GM12864 (cell line): ENCODE data around the gene RPL21.

Experiments used
- DNase-seq: peaks from one replicate; pipeline ENCODE4 v3.0.0-alpha.2; 2011; ENCODE audit warnings: low read depth
- H3K4me3 ChIP-seq: 2 replicates; pipeline ENCODE4 v1.5.1; 2011; ENCODE audit warnings: mild to moderate bottlenecking, low read depth, low read length, control low read depth
- TF ChIP-seq, protein P1 (sequence below): IDR thresholded peaks from 2 replicates; pipeline ENCODE4 v1.5.1; 2011; ENCODE audit warnings: low read depth, mild to moderate bottlenecking, moderate library complexity, low read length, control low read depth, inconsistent platforms; ENCODE audit errors: missing control alignments

RPL21 gene

DNA sequence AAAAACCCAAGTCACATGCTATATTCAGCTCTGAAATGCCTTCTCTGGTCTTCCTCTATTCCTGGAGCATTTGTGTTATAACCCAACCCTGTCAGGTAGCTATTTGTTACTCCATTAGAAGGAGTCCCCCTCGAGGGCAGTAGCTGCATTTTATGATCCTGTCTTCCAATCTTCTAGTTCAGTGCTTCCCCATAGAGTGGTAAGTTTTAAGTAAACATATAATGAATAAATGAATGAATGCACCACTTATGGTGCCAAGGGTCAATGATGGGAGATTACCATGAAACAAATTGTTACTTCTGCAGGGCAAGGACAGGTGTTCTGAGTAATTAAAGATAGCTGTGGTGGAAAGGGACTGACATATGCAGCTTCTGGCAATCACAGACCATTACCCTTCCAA, 23.3 kb downstream of the RPL21 start:
- DNase-seq, result no peak
- TF ChIP-seq, protein P1, sequence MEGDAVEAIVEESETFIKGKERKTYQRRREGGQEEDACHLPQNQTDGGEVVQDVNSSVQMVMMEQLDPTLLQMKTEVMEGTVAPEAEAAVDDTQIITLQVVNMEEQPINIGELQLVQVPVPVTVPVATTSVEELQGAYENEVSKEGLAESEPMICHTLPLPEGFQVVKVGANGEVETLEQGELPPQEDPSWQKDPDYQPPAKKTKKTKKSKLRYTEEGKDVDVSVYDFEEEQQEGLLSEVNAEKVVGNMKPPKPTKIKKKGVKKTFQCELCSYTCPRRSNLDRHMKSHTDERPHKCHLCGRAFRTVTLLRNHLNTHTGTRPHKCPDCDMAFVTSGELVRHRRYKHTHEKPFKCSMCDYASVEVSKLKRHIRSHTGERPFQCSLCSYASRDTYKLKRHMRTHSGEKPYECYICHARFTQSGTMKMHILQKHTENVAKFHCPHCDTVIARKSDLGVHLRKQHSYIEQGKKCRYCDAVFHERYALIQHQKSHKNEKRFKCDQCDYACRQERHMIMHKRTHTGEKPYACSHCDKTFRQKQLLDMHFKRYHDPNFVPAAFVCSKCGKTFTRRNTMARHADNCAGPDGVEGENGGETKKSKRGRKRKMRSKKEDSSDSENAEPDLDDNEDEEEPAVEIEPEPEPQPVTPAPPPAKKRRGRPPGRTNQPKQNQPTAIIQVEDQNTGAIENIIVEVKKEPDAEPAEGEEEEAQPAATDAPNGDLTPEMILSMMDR, result no peak
- no peak overlapping the region for H3K4me3 ChIP-seq

DNA sequence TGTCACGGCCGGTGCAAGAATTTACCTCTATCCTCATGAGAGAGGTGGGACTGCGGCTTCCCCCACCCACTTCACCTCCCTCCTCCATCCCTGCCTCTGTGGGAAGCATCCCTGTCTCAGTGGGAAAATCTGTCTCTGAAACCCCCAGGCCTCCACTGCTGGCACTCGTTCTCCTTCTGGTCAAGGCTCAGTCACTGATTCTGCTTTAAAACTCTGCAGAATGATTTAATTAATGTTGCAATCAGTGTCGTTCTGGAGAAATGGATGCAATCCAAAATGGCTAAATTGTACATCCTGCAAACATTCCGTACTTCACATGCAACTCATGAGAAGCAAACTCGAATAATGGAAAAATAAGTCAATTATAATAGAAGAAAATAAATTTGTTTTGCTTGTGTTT, 24.8 kb downstream of the RPL21 start:
- TF ChIP-seq, protein P1, result no peak
- no peak for DNase-seq
- H3K4me3 ChIP-seq, result no peak overlapping the region

DNA sequence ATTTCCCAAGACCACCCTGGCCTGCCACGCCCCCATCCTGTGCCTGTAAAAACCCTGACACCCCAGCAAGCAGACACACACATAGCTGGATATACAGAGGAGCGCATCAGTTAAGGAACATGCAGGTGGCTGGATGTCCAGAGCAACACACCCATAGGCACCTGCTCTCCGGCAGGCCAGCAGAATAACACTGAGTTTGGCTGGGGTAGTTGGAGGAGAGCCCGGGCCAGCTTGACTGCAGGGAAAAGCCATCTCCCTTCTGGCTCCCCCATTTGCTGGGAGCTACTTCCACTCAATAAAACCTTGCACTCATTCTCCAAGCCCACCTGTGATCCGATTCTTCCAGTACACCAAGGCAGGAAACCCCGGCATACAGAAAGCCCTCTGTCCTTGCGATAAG, 28.1 kb downstream of the RPL21 start:
- no peak for DNase-seq
- TF ChIP-seq, protein P1, result no peak
- no peak overlapping the region for H3K4me3 ChIP-seq

DNA sequence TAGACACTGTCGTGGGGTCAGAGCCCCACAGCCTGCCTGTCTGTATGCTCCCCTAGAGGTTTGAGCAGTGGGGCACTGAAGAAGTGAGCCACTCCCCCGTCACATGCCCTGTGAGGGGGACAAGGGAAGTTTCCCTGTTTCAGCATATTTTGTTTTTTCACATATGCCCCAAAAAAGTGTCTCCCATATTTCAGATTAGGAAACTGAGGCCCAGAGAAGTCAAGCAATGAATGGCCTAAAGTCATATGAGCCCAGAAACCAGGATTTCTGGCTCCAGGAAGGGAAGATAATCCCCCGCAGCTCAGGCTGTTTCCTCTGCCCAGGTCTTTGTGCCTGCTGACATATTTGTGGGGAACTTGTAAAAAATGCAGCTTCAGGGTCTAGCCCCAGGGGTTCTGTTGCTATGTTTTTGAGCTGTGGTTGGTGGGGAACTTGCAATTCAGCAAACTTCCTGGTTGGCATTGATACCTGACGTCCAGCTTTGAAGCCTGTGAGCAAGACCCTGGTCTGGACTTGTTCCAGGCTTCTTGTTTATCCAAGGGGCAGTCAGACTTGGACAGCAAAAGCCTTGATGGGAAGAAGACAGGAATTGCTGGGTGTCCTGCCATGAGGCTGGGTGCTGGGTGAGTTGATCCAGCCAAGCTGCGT, 28.8 kb downstream of the RPL21 start:
- DNase-seq, result no peak
- TF ChIP-seq, protein P1, result no peak
- H3K4me3 ChIP-seq, result no peak overlapping the region

DNA sequence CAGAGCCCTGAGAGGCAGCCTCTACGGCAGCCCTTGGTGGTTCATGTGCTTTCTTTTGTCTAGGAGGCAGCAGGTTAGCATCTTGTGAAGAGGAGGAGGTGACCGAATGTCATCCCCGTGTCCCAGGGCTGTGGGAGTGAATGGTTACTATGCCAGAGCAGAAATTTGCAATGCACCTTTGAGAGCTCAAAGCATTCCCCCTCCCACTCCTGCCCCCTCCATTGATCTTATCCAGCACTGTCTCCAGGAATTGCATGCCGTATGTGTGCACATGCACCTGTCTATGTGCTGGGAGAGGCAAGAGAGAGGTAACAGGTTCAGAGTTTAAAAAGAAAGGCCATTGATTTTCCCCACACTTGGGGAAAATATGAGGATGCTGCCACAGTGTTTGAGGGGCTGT, 29.5 kb downstream of the RPL21 start:
- H3K4me3 ChIP-seq, result no peak overlapping the region

DNA sequence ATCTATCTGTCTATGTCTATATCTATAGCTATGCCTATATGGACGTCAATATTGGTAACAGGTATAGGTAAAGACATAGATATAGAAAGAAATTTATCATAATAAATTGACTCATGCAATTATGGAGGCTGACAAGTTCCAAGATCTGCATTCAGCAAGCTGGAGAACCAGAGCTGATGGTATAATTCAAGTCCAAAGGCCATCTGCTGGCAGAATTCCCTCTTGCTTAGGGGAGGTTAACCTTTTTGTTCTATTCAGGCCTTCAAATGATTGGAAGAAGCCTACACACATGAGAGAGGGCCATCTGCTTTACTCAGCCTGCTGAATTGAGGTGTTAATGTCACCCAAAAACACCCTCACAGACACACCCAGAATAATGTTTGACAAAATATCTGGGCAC, 30.1 kb downstream of the RPL21 start:
- no peak overlapping the region for H3K4me3 ChIP-seq
- no peak for DNase-seq
- TF ChIP-seq, protein P1, result peak; percentile 9

More for the DNA sequence above, 29.5 kb downstream of the RPL21 start:
- DNase-seq, result no peak
- TF ChIP-seq, protein P1, result no peak

DNA sequence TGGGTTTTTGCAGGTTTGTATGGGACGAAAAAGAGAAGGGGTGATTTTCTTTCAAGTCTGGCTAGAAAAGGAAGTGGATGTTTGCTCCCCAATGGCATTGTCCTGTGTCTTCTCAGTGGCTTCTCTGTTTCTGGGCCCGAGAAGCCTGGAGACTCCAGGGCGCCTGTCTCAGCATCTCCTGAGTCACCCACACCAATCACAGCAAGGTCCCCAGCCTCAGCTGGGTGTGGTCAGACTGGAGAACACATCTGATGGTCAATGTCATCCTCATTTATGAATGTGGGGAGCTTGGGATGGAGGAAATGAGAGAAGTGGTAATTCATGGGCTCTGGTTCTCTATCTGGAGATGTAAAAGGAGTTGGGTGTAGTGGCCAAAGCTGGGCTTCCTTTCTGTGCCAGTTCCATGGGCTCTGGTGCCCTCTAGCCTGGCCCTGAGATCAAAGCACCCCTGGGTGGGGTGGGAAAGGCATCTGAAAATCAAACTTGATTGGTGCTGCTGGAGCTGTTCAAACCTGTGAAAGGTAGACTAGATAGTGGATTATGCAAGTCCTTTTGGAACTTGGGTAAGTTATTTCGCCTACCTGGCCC, 32.6 kb downstream of the RPL21 start:
- DNase-seq, result no peak
- TF ChIP-seq, protein P1, result peak; percentile 56
- H3K4me3 ChIP-seq, result no peak overlapping the region
